Loucy (cell line): Measurements from ENCODE around the gene ASTN2.

Experiments used
- H2AFZ ChIP-seq: fragments of 200-600 bp; sonication (generic); 2 replicates; pipeline ENCODE4 v1.6.0; 2016; ENCODE audit warnings: antibody characterized with exemption, mild to moderate bottlenecking, low read length, moderate library complexity
- H3F3A ChIP-seq: fragments of 200-600 bp; 2 replicates; pipeline ENCODE4 v1.6.0; 2016; ENCODE audit warnings: antibody characterized with exemption, low read depth, mild to moderate bottlenecking
- H3K27me3 ChIP-seq: fragments of 200-600 bp; sonication (generic); 2 replicates; pipeline ENCODE4 v1.6.1; 2014; ENCODE audit warnings: low read length, mild to moderate bottlenecking; ENCODE audit not compliant: insufficient read depth, poor library complexity, severe bottlenecking
- H3K36me3 ChIP-seq: fragments of 200-600 bp; sonication (generic); 2 replicates; pipeline ENCODE4 v1.6.1; 2016; ENCODE audit warnings: low read length; ENCODE audit not compliant: insufficient read depth
- H3K4me1 ChIP-seq: fragments of 200-600 bp; sonication (generic); 2 replicates; pipeline ENCODE4 v1.5.1; 2014; ENCODE audit warnings: low read length, mild to moderate bottlenecking; ENCODE audit not compliant: insufficient read depth, poor library complexity, severe bottlenecking
- H3K4me2 ChIP-seq: fragments of 200-600 bp; sonication (generic); 2 replicates; pipeline ENCODE4 v1.6.0; 2014; ENCODE audit warnings: antibody characterized with exemption, low read length, low read depth, mild to moderate bottlenecking; ENCODE audit not compliant: poor library complexity, severe bottlenecking
- H3K4me3 ChIP-seq: fragments of 200-600 bp; sonication (generic); 2 replicates; pipeline ENCODE4 v1.5.1; 2014; ENCODE audit warnings: low read length, mild to moderate bottlenecking, mixed read lengths; ENCODE audit not compliant: poor library complexity, severe bottlenecking
- H3K79me2 ChIP-seq: fragments of 200-600 bp; sonication (generic); 2 replicates; pipeline ENCODE4 v1.6.1; 2014; ENCODE audit warnings: low read length; ENCODE audit not compliant: insufficient read depth
- H3K9ac ChIP-seq: fragments of 200-600 bp; sonication (generic); 2 replicates; pipeline ENCODE4 v1.6.0; 2014; ENCODE audit warnings: mild to moderate bottlenecking, low read depth, low read length, moderate library complexity; ENCODE audit not compliant: poor library complexity, severe bottlenecking
- H3K9me2 ChIP-seq: fragments of 200-600 bp; sonication (generic); replicated peaks from 2 replicates; pipeline ENCODE4 v1.6.1; 2016; ENCODE audit warnings: low read depth, low read length, mixed read lengths
- H3K9me3 ChIP-seq: fragments of 200-600 bp; sonication (generic); 2 replicates; pipeline ENCODE4 v1.6.1; 2014; ENCODE audit warnings: mild to moderate bottlenecking, antibody characterized with exemption, low read length, low read depth; ENCODE audit not compliant: insufficient read depth
- H4K20me1 ChIP-seq: fragments of 200-600 bp; sonication (generic); 2 replicates; pipeline ENCODE4 v1.6.0; 2014; ENCODE audit warnings: antibody characterized with exemption, low read length, mild to moderate bottlenecking; ENCODE audit not compliant: insufficient read depth, poor library complexity, severe bottlenecking
- CTCF ChIP-seq: fragments of 200-600 bp; sonication (generic); conservative IDR thresholded peaks from 2 replicates; pipeline ENCODE4 v1.5.1; 2014; ENCODE audit warnings: mild to moderate bottlenecking, antibody characterized with exemption, low read length
- EZH2phosphoT487 ChIP-seq: fragments of 200-600 bp; IDR thresholded peaks from 2 replicates; pipeline ENCODE4 v1.6.1; 2018; ENCODE audit warnings: antibody characterized with exemption, mild to moderate bottlenecking, moderate library complexity, borderline replicate concordance

The ASTN2 gene

GRCh38 chr9:117211280-117211679 lies 203.6 kb downstream of the ASTN2 start:
- Histone ChIP-seq H3K36me3 (no peaks in the 10 kb centered on the region), H2AFZ (no peak overlapping the region), H3K4me3 (no peak overlapping the region), H3F3A (no peaks in the 10 kb centered on the region), H3K4me2 (no peak overlapping the region), H3K79me2 (no peaks in the 10 kb centered on the region), H3K9me2 (no peaks in the 10 kb centered on the region), H4K20me1 (no peaks in the 10 kb centered on the region), H3K9me3 (no peaks in the 10 kb centered on the region), H3K9ac (no peak overlapping the region), H3K27me3 (no peaks in the 10 kb centered on the region), H3K4me1 (no peaks in the 10 kb centered on the region)
- TF ChIP-seq EZH2phosphoT487 (no peak), CTCF (no peak)

GRCh38 chr9:117205806-117206205 lies 209.1 kb downstream of the ASTN2 start:
- no peaks in the 10 kb centered on the region for H3F3A ChIP-seq
- no peaks in the 10 kb centered on the region for H3K27me3 ChIP-seq
- H3K79me2 ChIP-seq = no peaks in the 10 kb centered on the region
- no peaks in the 10 kb centered on the region; the same call in 1 of the 2 replicates for H3K9me3 ChIP-seq
- TF ChIP-seq CTCF (no peak), EZH2phosphoT487 (no peak)
- H3K4me3 ChIP-seq = no peak overlapping the region
- no peak overlapping the region for H3K4me2 ChIP-seq
- no peak overlapping the region for H2AFZ ChIP-seq
- H3K36me3 ChIP-seq = no peaks in the 10 kb centered on the region
- H3K4me1 ChIP-seq = no peaks in the 10 kb centered on the region
- no peaks in the 10 kb centered on the region for H3K9me2 ChIP-seq
- no peaks in the 10 kb centered on the region for H4K20me1 ChIP-seq
- H3K9ac ChIP-seq = no peak overlapping the region

GRCh38 chr9:117204971-117205370 lies 209.9 kb downstream of the ASTN2 start:
- Histone ChIP-seq H3K4me3 (no peak overlapping the region), H2AFZ (no peak overlapping the region), H3K4me1 (no peaks in the 10 kb centered on the region), H3K9me3 (no peaks in the 10 kb centered on the region; the same call in 1 of the 2 replicates), H3K9ac (no peak overlapping the region), H4K20me1 (no peaks in the 10 kb centered on the region), H3K79me2 (no peaks in the 10 kb centered on the region), H3K9me2 (no peaks in the 10 kb centered on the region), H3K4me2 (no peak overlapping the region), H3K27me3 (no peaks in the 10 kb centered on the region), H3K36me3 (no peaks in the 10 kb centered on the region), H3F3A (no peaks in the 10 kb centered on the region)
- TF ChIP-seq EZH2phosphoT487 = no peak
- TF ChIP-seq CTCF = no peak
